SK-N-SH treated with all-trans-retinoic acid at 6 μM for 48 hours (cell line): ENCODE data around the gene ZNF398.

Experiments used
- ATAC-seq: fragments of 200-7000 bp; cut with Tn5 transposase; 3 replicates; pipeline ENCODE4 v1.9.1; 2020; ENCODE audit warnings: mild to moderate bottlenecking, moderate library complexity
- ARNTL ChIP-seq: fragments of 450-650 bp; formaldehyde crosslinking; IDR thresholded peaks from 2 replicates; pipeline ENCODE4 v1.5.0; 2020; ENCODE audit warnings: low read depth, mild to moderate bottlenecking, moderate library complexity, borderline replicate concordance
- BACH2 ChIP-seq: fragments of 250-450 bp; sonication (Bioruptor Pico); IDR thresholded peaks from 2 replicates; pipeline ENCODE4 v1.9.0; 2021; ENCODE audit warnings: mild to moderate bottlenecking, borderline replicate concordance
- CREB5 ChIP-seq: fragments of 250-450 bp; sonication (Bioruptor Pico); IDR thresholded peaks from 2 replicates; pipeline ENCODE4 v1.5.1; 2020; ENCODE audit warnings: low read depth, mild to moderate bottlenecking, moderate library complexity
- CSDC2 ChIP-seq: fragments of 250-450 bp; sonication (Bioruptor Pico); IDR thresholded peaks from 2 replicates; pipeline ENCODE4 v1.5.0; 2020; ENCODE audit warnings: mild to moderate bottlenecking, moderate library complexity
- ESRRG ChIP-seq: fragments of 250-450 bp; sonication (Bioruptor Pico); IDR thresholded peaks from 2 replicates; pipeline ENCODE4 v1.6.1; 2021; ENCODE audit warnings: mild to moderate bottlenecking
- ISL1 ChIP-seq: fragments of 250-450 bp; sonication (Bioruptor Pico); IDR thresholded peaks from 2 replicates; pipeline ENCODE4 v2.1.2; 2022; ENCODE audit warnings: mild to moderate bottlenecking, moderate library complexity
- OSR1 ChIP-seq: fragments of 250-450 bp; sonication (Bioruptor Pico); IDR thresholded peaks from 2 replicates; pipeline ENCODE4 v1.8.0; 2022; ENCODE audit warnings: moderate library complexity, mild to moderate bottlenecking, inconsistent platforms
- PATZ1 ChIP-seq: fragments of 250-450 bp; sonication (Bioruptor Pico); IDR thresholded peaks from 2 replicates; pipeline ENCODE4 v1.8.0; 2020; ENCODE audit warnings: mild to moderate bottlenecking, moderate library complexity, borderline replicate concordance
- PPARA ChIP-seq: fragments of 250-450 bp; sonication (Bioruptor Pico); IDR thresholded peaks from 2 replicates; pipeline ENCODE4 v1.5.0; 2020; ENCODE audit warnings: mild to moderate bottlenecking, borderline replicate concordance
- RARB ChIP-seq: fragments of 250-450 bp; sonication (Bioruptor Pico); IDR thresholded peaks from 2 replicates; pipeline ENCODE4 v1.8.0; 2021; ENCODE audit warnings: mild to moderate bottlenecking, moderate library complexity
- SNAI2 ChIP-seq: fragments of 250-450 bp; sonication (Bioruptor Pico); IDR thresholded peaks from 2 replicates; pipeline ENCODE4 v1.5.0; 2020; ENCODE audit warnings: mild to moderate bottlenecking, moderate library complexity
- TOX ChIP-seq: fragments of 250-450 bp; sonication (Bioruptor Pico); IDR thresholded peaks from 2 replicates; pipeline ENCODE4 v1.8.0; 2021; ENCODE audit warnings: mild to moderate bottlenecking, moderate library complexity, borderline replicate concordance
- ZC3H10 ChIP-seq: fragments of 250-450 bp; sonication (Bioruptor Pico); IDR thresholded peaks from 2 replicates; pipeline ENCODE4 v1.5.1; 2021; ENCODE audit warnings: mild to moderate bottlenecking, moderate library complexity
- ZFP3 ChIP-seq: fragments of 250-450 bp; sonication (Bioruptor Pico); IDR thresholded peaks from 2 replicates; pipeline ENCODE4 v1.5.0; 2020; ENCODE audit warnings: mild to moderate bottlenecking, moderate library complexity
- ZFP30 ChIP-seq: fragments of 450-650 bp; formaldehyde crosslinking; IDR thresholded peaks from 2 replicates; pipeline ENCODE4 v1.5.0; 2022; ENCODE audit warnings: mild to moderate bottlenecking, moderate library complexity
- ZNF8 ChIP-seq: fragments of 450-650 bp; formaldehyde crosslinking; IDR thresholded peaks from 2 replicates; pipeline ENCODE4 v1.5.0; 2020; ENCODE audit warnings: mild to moderate bottlenecking, moderate library complexity
- TF ChIP-seq, protein P1 (sequence below): fragments of 250-450 bp; sonication (Bioruptor Pico); IDR thresholded peaks from 2 replicates; pipeline ENCODE4 v1.8.0; 2021; ENCODE audit warnings: low read depth, mild to moderate bottlenecking, moderate library complexity, borderline replicate concordance
- TF ChIP-seq, protein P2 (sequence below): fragments of 250-450 bp; sonication (Bioruptor Pico); IDR thresholded peaks from 2 replicates; pipeline ENCODE4 v1.5.1; 2021; ENCODE audit warnings: mild to moderate bottlenecking, moderate library complexity

ZNF398 gene

GRCh38 chr7:149228831-149229471 lies 81.7 kb downstream of the ZNF398 start (continued):
- no peak for TF ChIP-seq TOX (CRISPR knock-in tag)
- TF ChIP-seq BACH2 (CRISPR knock-in tag), result no peak

- 0 out of 2 replicates have a peak, but pooled peaks have one; percentile 28 for TF ChIP-seq TOX (CRISPR knock-in tag)
- TF ChIP-seq, protein P1, sequence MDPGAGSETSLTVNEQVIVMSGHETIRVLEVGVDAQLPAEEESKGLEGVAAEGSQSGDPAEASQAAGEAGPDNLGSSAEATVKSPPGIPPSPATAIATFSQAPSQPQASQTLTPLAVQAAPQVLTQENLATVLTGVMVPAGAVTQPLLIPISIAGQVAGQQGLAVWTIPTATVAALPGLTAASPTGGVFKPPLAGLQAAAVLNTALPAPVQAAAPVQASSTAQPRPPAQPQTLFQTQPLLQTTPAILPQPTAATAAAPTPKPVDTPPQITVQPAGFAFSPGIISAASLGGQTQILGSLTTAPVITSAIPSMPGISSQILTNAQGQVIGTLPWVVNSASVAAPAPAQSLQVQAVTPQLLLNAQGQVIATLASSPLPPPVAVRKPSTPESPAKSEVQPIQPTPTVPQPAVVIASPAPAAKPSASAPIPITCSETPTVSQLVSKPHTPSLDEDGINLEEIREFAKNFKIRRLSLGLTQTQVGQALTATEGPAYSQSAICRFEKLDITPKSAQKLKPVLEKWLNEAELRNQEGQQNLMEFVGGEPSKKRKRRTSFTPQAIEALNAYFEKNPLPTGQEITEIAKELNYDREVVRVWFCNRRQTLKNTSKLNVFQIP (CRISPR knock-in tag), result no peak
- ATAC-seq, result peak; percentile 2; the same call in 2 of the 3 replicates
Observed at GRCh38 chr7:149229526-149229925, 82.3 kb downstream of the ZNF398 start.

DNA sequence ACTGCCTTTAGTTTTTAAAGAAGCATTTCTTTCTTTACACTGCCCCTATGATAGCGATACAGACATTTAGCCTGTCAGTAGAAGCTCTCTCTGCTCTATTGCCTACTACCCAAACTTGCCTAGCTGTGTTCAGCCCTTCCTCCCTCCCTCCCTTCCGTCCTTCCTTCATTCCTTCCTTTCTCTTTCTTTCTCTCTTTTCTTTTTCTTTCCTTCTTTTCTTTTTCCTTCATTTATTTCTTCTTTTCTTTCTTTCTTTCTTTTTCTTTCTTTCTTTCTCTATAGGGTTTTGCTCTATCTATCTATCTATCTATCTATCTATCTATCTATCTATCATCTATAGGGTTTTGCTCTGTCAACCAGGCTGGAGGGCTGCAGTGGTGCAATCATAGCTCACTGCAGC lies 85.1 kb downstream of the ZNF398 start:
- ATAC-seq, result no peak
- TF ChIP-seq CREB5 (no peak), BACH2 (CRISPR knock-in tag) (no peak), CSDC2 (CRISPR knock-in tag) (no peak), ESRRG (CRISPR knock-in tag) (no peak), TOX (CRISPR knock-in tag) (no peak), PPARA (CRISPR knock-in tag) (no peak), PATZ1 (CRISPR knock-in tag) (no peak), ZFP30 (no peak), RARB (CRISPR knock-in tag) (no peak), ISL1 (CRISPR knock-in tag) (no peak), ZC3H10 (no peak), ZNF8 (CRISPR knock-in tag) (no peak), OSR1 (CRISPR knock-in tag) (no peak), ARNTL (CRISPR knock-in tag) (no peak), ZFP3 (no peak), SNAI2 (CRISPR knock-in tag) (no peak)
- TF ChIP-seq, protein P1 (CRISPR knock-in tag), result no peak
- TF ChIP-seq, protein P2, sequence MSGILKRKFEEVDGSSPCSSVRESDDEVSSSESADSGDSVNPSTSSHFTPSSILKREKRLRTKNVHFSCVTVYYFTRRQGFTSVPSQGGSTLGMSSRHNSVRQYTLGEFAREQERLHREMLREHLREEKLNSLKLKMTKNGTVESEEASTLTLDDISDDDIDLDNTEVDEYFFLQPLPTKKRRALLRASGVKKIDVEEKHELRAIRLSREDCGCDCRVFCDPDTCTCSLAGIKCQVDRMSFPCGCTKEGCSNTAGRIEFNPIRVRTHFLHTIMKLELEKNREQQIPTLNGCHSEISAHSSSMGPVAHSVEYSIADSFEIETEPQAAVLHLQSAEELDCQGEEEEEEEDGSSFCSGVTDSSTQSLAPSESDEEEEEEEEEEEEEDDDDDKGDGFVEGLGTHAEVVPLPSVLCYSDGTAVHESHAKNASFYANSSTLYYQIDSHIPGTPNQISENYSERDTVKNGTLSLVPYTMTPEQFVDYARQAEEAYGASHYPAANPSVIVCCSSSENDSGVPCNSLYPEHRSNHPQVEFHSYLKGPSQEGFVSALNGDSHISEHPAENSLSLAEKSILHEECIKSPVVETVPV (CRISPR knock-in tag), result no peak
